Measurements from ENCODE around the gene FASTKD2. TPM values are rescaled to one million over a fixed set of nuclear protein-coding genes. Genes with fewer than 3 reads are reported as not detected.
"Not testable (repeated sequence)": the region's sequence is repeated elsewhere in the genome, so short reads cannot be mapped to it uniquely, and the experiment has no call there.

FASTKD2 gene
- total RNA-seq, 1 experiment from 2014 or later: 41.4 TPM

GRCh38 chr2:206805887-206806607 is 40.6 kb downstream of the FASTKD2 start:
- no TSS peak for BruUV-seq (replicated peaks)
- Histone ChIP-seq H3K9ac (ENCODE audit: low read length) (no peak overlapping the region), H3K36me3 (ENCODE audit: low read depth, low read length) (no peaks in the 10 kb centered on the region), H3K4me2 (ENCODE audit: low read length) (no peak overlapping the region), H3K79me2 (ENCODE audit: low read length) (no peaks in the 10 kb centered on the region), H2AFZ (ENCODE audit: low read length) (peak overlapping the region; percentile 9; the same call in 1 of the 2 replicates), H4K20me1 (ENCODE audit: low read length) (no peaks in the 10 kb centered on the region), H3K4me1 (ENCODE audit: insufficient read depth, low read length) (peaks cover 9% of the 10 kb centered on the region; the same call in 1 of the 2 replicates), H3K9me3 (ENCODE audit: low read length) (no peaks in the 10 kb centered on the region), H3K9me2 (replicated peaks; ENCODE audit: low read length) (no peaks in the 10 kb centered on the region), H3K4me3 (ENCODE audit: low read length) (no peak overlapping the region), H3F3A (ENCODE audit: low read length, unreplicated experiment) (no peaks in the 10 kb centered on the region), H3K27me3 (ENCODE audit: low read length) (no peaks in the 10 kb centered on the region), H3K27ac (ENCODE audit: low read length) (peak overlapping the region; percentile 50)
- no peak for TF ChIP-seq EZH2 (IDR thresholded peaks at IDR 0.05; ENCODE audit: low read length, unreplicated experiment)
- TF ChIP-seq CTCF (conservative IDR thresholded peaks at IDR 0.05; ENCODE audit: low read depth, low read length): no peak
- no peak for TF ChIP-seq EZH2phosphoT487 (IDR thresholded peaks at IDR 0.05; ENCODE audit: borderline replicate concordance, low read length)
- ATAC-seq (peak; percentile 46), DNase-seq (peak; percentile 24)
- intact Hi-C loops (cut with micrococcal nuclease): loop anchor here (10.0 kb wide), 4 partner anchors 359 to 929 kb away; partner anchors contain the start of genes KLF7 and METTL21A
- POLR2A ChIA-PET (ENCODE audit: unreplicated experiment): no interaction called here
- CTCF ChIA-PET: interaction anchor here (0.5 to 1.0 kb wide), 3 partner anchors 31 to 940 kb away, joined by 3 to 6 read pairs (median 4); no protein-coding TSS in a partner anchor

- H2AFZ ChIP-seq (ENCODE audit: low read length); ATAC-seq; CTCF ChIA-PET; H3K79me2 ChIP-seq (ENCODE audit: low read length); H3K36me3 ChIP-seq (ENCODE audit: low read depth, low read length); H3K9me3 ChIP-seq (ENCODE audit: low read length); H3K27ac ChIP-seq (ENCODE audit: low read length); H3K27me3 ChIP-seq (ENCODE audit: low read length); H4K20me1 ChIP-seq (ENCODE audit: low read length); DNase-seq; H3K4me1 ChIP-seq (ENCODE audit: insufficient read depth, low read length); H3F3A ChIP-seq (ENCODE audit: low read length, unreplicated experiment); H3K9me2 ChIP-seq (replicated peaks; ENCODE audit: low read length); H3K4me3 ChIP-seq (ENCODE audit: low read length); H3K4me2 ChIP-seq (ENCODE audit: low read length); BruUV-seq (replicated peaks); H3K9ac ChIP-seq (ENCODE audit: low read length); POLR2A ChIA-PET (ENCODE audit: unreplicated experiment): not testable (repeated sequence)
- intact Hi-C loops (cut with micrococcal nuclease): loop anchor here (10.0 kb wide), 4 partner anchors 357 to 927 kb away; partner anchors contain the start of genes KLF7 and METTL21A
Measured at GRCh38 chr2:206807624-206808023, 42.2 kb downstream of the FASTKD2 start.

DNA sequence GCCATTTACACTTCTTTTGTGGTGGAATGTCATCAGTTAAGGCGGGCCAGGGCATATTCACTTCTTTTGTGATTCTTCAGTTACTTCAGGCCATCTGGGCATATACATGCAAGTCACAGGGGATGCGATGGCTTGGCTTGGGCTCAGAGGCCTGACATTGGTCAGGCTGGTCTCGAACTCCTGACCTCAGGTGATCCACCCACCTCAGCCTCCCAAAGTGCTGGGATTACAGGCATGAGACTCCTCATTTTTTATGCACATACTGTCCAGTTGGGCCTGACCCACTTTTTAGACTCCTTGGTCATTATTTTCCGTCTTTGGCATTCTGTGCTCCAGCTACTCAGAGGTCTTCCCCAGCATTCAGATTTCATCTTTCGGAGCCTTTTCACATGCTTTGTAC is 47.1 kb downstream of the FASTKD2 start:
- DNase-seq; POLR2A ChIA-PET (ENCODE audit: unreplicated experiment); intact Hi-C loops (cut with micrococcal nuclease); H3K4me1 ChIP-seq (ENCODE audit: insufficient read depth, low read length); H2AFZ ChIP-seq (ENCODE audit: low read length); H3K9ac ChIP-seq (ENCODE audit: low read length); BruUV-seq (replicated peaks); H3F3A ChIP-seq (ENCODE audit: low read length, unreplicated experiment); H3K79me2 ChIP-seq (ENCODE audit: low read length); H3K9me3 ChIP-seq (ENCODE audit: low read length); H3K9me2 ChIP-seq (replicated peaks; ENCODE audit: low read length); H3K27ac ChIP-seq (ENCODE audit: low read length); H3K4me3 ChIP-seq (ENCODE audit: low read length); H4K20me1 ChIP-seq (ENCODE audit: low read length); H3K36me3 ChIP-seq (ENCODE audit: low read depth, low read length); ATAC-seq; H3K27me3 ChIP-seq (ENCODE audit: low read length); CTCF ChIA-PET; H3K4me2 ChIP-seq (ENCODE audit: low read length): not testable (repeated sequence)
